PC-3 (cell line): ENCODE data around the gene ANKS1A. TPM values are rescaled to one million over a fixed set of nuclear protein-coding genes. Genes with fewer than 3 reads are reported as not detected.

Experiments
- ATAC-seq: fragments of 200-7000 bp; cut with Tn5 transposase; 2 replicates; pipeline ENCODE4 v1.9.1; 2020; ENCODE audit warnings: mild to moderate bottlenecking, moderate library complexity
- BruUV-seq: library from RNA; stranded (reverse); fragments of 400-500 nt; replicated peaks from 2 replicates; lab custom pipeline; 2021; lab: Mats Ljungman, UMichigan
- CTCF ChIA-PET: fragments of 300-600 bp; sonication (Branson Sonifier 250); formaldehyde crosslinking; loops from one replicate; lab custom pipeline; 2022; ENCODE audit warnings: antibody characterized with exemption; lab: Charles Lee
- POLR2A ChIA-PET: fragments of 300-600 bp; sonication (Branson Sonifier 250); formaldehyde crosslinking; loops from one replicate; lab custom pipeline; 2022; ENCODE audit warnings: antibody characterized with exemption; ENCODE audit not compliant: unreplicated experiment; lab: Charles Lee
- DNase-seq: peaks from one replicate; pipeline ENCODE4 v3.0.0-alpha.2; 2015
- H2AFZ ChIP-seq: fragments of 300-600 bp; sonication (generic); 2 replicates; pipeline ENCODE4 v1.6.0; 2016; ENCODE audit warnings: antibody characterized with exemption, low read length
- H3F3A ChIP-seq: fragments of 300-600 bp; sonication (generic); one replicate; pipeline ENCODE4 v1.6.0; 2017; ENCODE audit warnings: antibody characterized with exemption, low read length, control low read depth, mild to moderate bottlenecking; ENCODE audit not compliant: unreplicated experiment
- H3K27ac ChIP-seq: fragments of 300-600 bp; sonication (generic); 2 replicates; pipeline ENCODE4 v1.5.1; 2016; ENCODE audit warnings: mild to moderate bottlenecking, low read length
- H3K27me3 ChIP-seq: fragments of 300-600 bp; sonication (generic); 2 replicates; pipeline ENCODE4 v1.6.1; 2016; ENCODE audit warnings: low read length, mixed read lengths
- H3K36me3 ChIP-seq: fragments of 300-600 bp; sonication (generic); 2 replicates; pipeline ENCODE4 v1.6.1; 2016; ENCODE audit warnings: low read depth, mixed run types, low read length, mixed read lengths
- H3K4me1 ChIP-seq: fragments of 300-600 bp; sonication (generic); 2 replicates; pipeline ENCODE4 v1.5.1; 2016; ENCODE audit warnings: low read length; ENCODE audit not compliant: insufficient read depth
- H3K4me2 ChIP-seq: fragments of 300-600 bp; sonication (generic); 2 replicates; pipeline ENCODE4 v1.6.0; 2016; ENCODE audit warnings: low read length
- H3K4me3 ChIP-seq: fragments of 300-600 bp; sonication (generic); 2 replicates; pipeline ENCODE4 v1.5.1; 2016; ENCODE audit warnings: mild to moderate bottlenecking, low read length, mixed read lengths
- H3K79me2 ChIP-seq: fragments of 300-600 bp; sonication (generic); 2 replicates; pipeline ENCODE4 v1.6.1; 2017; ENCODE audit warnings: low read length, mixed read lengths
- H3K9ac ChIP-seq: fragments of 300-600 bp; sonication (generic); 2 replicates; pipeline ENCODE4 v1.6.0; 2016; ENCODE audit warnings: mild to moderate bottlenecking, low read length
- H3K9me2 ChIP-seq: fragments of 300-600 bp; sonication (generic); replicated peaks from 2 replicates; pipeline ENCODE4 v1.6.1; 2016; ENCODE audit warnings: mixed run types, low read length, mixed read lengths
- H3K9me3 ChIP-seq: fragments of 300-600 bp; sonication (generic); 2 replicates; pipeline ENCODE4 v1.6.1; 2016; ENCODE audit warnings: low read length, mixed read lengths
- H4K20me1 ChIP-seq: fragments of 300-600 bp; sonication (generic); 2 replicates; pipeline ENCODE4 v1.6.1; 2016; ENCODE audit warnings: low read length, mixed read lengths
- EZH2 ChIP-seq: fragments of 300-600 bp; sonication (generic); IDR thresholded peaks from one replicate; pipeline ENCODE4 v1.6.1; 2017; ENCODE audit warnings: antibody characterized with exemption, mild to moderate bottlenecking, low read length; ENCODE audit not compliant: unreplicated experiment
- EZH2phosphoT487 ChIP-seq: fragments of 300-600 bp; sonication (generic); IDR thresholded peaks from 2 replicates; pipeline ENCODE4 v1.6.1; 2018; ENCODE audit warnings: mild to moderate bottlenecking, antibody characterized with exemption, low read length, borderline replicate concordance
- intact Hi-C: fragments of 100-400 bp; cut with micrococcal nuclease; formaldehyde crosslinking; loops from 2 replicates; pipeline ENCODE4 v1.9.0; 2023
- total RNA-seq: library from RNA; depleted of rRNA; stranded (reverse); fragments of >200 nt; gene quantifications from 2 replicates; pipeline ENCODE4 v1.2.3, GENCODE V29; 2014
- TF ChIP-seq, protein P1 (sequence below): fragments of 300-600 bp; sonication (generic); conservative IDR thresholded peaks from 2 replicates; pipeline ENCODE4 v1.5.1; 2017; ENCODE audit warnings: antibody characterized with exemption, low read depth, mild to moderate bottlenecking, low read length

ANKS1A gene
- total RNA-seq, 1 experiment from 2014 or later: 18.8 TPM

DNA sequence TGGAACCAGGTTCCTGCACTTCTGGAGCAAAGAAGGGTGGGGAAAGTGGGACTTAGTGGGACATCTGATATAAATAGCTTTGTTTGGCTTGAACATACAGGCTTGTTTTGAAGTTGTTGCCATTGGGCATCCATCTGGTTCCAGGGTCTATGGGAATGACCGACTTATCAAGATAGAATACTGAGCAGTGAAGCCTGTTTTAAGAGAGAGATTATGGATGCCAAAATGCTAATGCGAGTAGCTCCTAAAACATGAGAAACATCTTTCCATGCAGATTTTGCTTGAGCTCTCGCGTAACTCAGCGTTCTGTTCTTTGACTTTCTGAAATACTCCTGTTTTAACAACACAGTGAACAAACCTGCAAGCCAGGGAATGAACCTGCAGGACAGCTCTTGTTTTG lies 98.5 kb downstream of the ANKS1A start:
- no peaks in the 10 kb centered on the region for H3K9me2 ChIP-seq
- no peaks in the 10 kb centered on the region for H3K9me3 ChIP-seq
- POLR2A ChIA-PET: no interaction called here
- H3K4me2 ChIP-seq: no peak overlapping the region
- H4K20me1 ChIP-seq: no peaks in the 10 kb centered on the region
- DNase-seq: no peak
- TF ChIP-seq, protein P1, sequence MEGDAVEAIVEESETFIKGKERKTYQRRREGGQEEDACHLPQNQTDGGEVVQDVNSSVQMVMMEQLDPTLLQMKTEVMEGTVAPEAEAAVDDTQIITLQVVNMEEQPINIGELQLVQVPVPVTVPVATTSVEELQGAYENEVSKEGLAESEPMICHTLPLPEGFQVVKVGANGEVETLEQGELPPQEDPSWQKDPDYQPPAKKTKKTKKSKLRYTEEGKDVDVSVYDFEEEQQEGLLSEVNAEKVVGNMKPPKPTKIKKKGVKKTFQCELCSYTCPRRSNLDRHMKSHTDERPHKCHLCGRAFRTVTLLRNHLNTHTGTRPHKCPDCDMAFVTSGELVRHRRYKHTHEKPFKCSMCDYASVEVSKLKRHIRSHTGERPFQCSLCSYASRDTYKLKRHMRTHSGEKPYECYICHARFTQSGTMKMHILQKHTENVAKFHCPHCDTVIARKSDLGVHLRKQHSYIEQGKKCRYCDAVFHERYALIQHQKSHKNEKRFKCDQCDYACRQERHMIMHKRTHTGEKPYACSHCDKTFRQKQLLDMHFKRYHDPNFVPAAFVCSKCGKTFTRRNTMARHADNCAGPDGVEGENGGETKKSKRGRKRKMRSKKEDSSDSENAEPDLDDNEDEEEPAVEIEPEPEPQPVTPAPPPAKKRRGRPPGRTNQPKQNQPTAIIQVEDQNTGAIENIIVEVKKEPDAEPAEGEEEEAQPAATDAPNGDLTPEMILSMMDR: no peak
- no peak for TF ChIP-seq EZH2
- TF ChIP-seq EZH2phosphoT487: no peak
- no peaks in the 10 kb centered on the region for H3K27me3 ChIP-seq
- intact Hi-C loops: loop anchor here (2.0 to 10.0 kb wide), 2 partner anchors 57 to 217 kb away; no protein-coding TSS in a partner anchor
- CTCF ChIA-PET: interaction anchor here (1.4 kb wide), 1 partner anchor 253 kb away, joined by 4 read pairs; no protein-coding TSS in a partner anchor
- no peak for ATAC-seq
- peaks cover 6% of the 10 kb centered on the region; the same call in 1 of the 2 replicates for H3K4me1 ChIP-seq
- no peaks in the 10 kb centered on the region for H3K79me2 ChIP-seq
- H2AFZ ChIP-seq: no peak overlapping the region
- no peaks in the 10 kb centered on the region for H3F3A ChIP-seq
- no peak overlapping the region for H3K4me3 ChIP-seq
- no peak overlapping the region for H3K27ac ChIP-seq
- peaks cover 18% of the 10 kb centered on the region for H3K36me3 ChIP-seq
- H3K9ac ChIP-seq: no peak overlapping the region
- no TSS peak for BruUV-seq

DNA sequence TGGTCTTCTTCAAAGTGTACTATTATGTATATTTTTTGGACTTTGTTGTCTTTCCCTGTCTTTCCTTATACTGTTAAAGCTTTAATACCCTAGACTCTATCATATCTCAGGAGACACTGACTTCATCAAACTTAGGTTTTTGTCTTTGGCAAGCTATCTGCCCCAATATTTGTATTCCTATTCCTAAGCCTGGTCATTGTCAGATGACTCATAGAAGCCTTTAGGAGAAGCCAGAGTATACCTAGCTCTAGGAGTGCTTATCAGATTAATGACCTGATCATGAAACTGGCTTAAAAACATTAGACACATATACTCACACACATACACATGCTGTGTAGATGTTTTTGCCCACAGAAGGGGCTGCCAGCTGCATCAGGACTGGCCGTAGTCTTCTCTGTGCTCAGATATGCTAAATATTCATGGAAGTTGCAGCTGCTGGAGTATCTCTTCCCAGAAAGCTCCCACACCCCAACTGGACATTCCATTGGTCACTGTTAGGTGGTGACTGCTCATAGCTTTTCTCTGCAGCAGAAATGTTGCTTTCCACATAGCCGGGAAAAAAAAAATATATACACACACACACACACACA lies 102.0 kb downstream of the ANKS1A start:
- H3K36me3 ChIP-seq: peaks cover 18% of the 10 kb centered on the region
- no TSS peak for BruUV-seq

More for the DNA sequence above, 102.0 kb downstream of the ANKS1A start:
- POLR2A ChIA-PET: no interaction called here
- intact Hi-C loops: no loop called here
- TF ChIP-seq EZH2phosphoT487: no peak
- TF ChIP-seq, protein P1: no peak
- TF ChIP-seq EZH2: no peak
- Histone ChIP-seq H3F3A (no peaks in the 10 kb centered on the region), H3K27ac (no peak overlapping the region), H4K20me1 (no peaks in the 10 kb centered on the region), H2AFZ (no peak overlapping the region), H3K4me1 (peaks cover 6% of the 10 kb centered on the region; the same call in 1 of the 2 replicates), H3K9me2 (no peaks in the 10 kb centered on the region), H3K4me2 (no peak overlapping the region), H3K9me3 (no peaks in the 10 kb centered on the region), H3K79me2 (no peaks in the 10 kb centered on the region), H3K4me3 (no peak overlapping the region), H3K9ac (no peak overlapping the region), H3K27me3 (no peaks in the 10 kb centered on the region)
- ATAC-seq: peak; percentile 85
- CTCF ChIA-PET: interaction anchor here (0.6 to 1.1 kb wide), 2 partner anchors 69 to 149 kb away, joined by 4 to 6 read pairs; no protein-coding TSS in a partner anchor
- DNase-seq: peak; percentile 40
